Astrocyte (in vitro differentiated cells and primary cell): ENCODE results near the gene S100A6. TPM values are rescaled to one million over a fixed set of nuclear protein-coding genes. Genes with fewer than 3 reads are reported as not detected.
A peak's percentile ranks its signal among the peaks of the same experiment; 100 is the strongest.

Experiments used
- DNase-seq: peaks from one replicate; pipeline ENCODE4 v3.0.0-alpha.2; 2010; ENCODE audit warnings: low read depth
- FAIRE-seq: peaks from 2 replicates; lab custom pipeline; 2011; peaks lifted over from hg19 to GRCh38; lab: Jason Lieb, UNC
- H2AFZ ChIP-seq: 2 replicates; pipeline ENCODE4 v1.6.0; 2012; ENCODE audit warnings: low read depth, low read length, inconsistent platforms
- H3K27ac ChIP-seq: 2 replicates; pipeline ENCODE4 v1.5.1; 2011; ENCODE audit warnings: low read depth, low read length, inconsistent platforms
- H3K27me3 ChIP-seq: 2 replicates; pipeline ENCODE4 v1.6.0; 2011; ENCODE audit warnings: low read length, inconsistent platforms; ENCODE audit not compliant: insufficient read depth
- H3K36me3 ChIP-seq: 2 replicates; pipeline ENCODE4 v1.5.1; 2011; ENCODE audit warnings: low read length, inconsistent platforms; ENCODE audit not compliant: insufficient read depth
- H3K4me1 ChIP-seq: 2 replicates; pipeline ENCODE4 v1.5.1; 2011; ENCODE audit warnings: low read length, inconsistent platforms; ENCODE audit not compliant: insufficient read depth
- H3K4me2 ChIP-seq: 2 replicates; pipeline ENCODE4 v1.6.0; 2012; ENCODE audit warnings: low read length, inconsistent platforms
- H3K4me3 ChIP-seq: 2 replicates; pipeline ENCODE4 v1.5.1; 2011; ENCODE audit warnings: low read depth, mild to moderate bottlenecking, low read length, inconsistent platforms; ENCODE audit not compliant: insufficient read depth
- H3K79me2 ChIP-seq: 2 replicates; pipeline ENCODE4 v1.6.0; 2012; ENCODE audit warnings: mild to moderate bottlenecking, low read length, inconsistent platforms; ENCODE audit not compliant: insufficient read depth
- H3K9ac ChIP-seq: 2 replicates; pipeline ENCODE4 v1.6.0; 2012; ENCODE audit warnings: mild to moderate bottlenecking, low read length, inconsistent platforms
- H3K9me3 ChIP-seq: 2 replicates; pipeline ENCODE4 v1.5.1; 2012; ENCODE audit warnings: low read depth, mild to moderate bottlenecking, low read length, inconsistent platforms; ENCODE audit not compliant: insufficient read depth
- H4K20me1 ChIP-seq: 2 replicates; pipeline ENCODE4 v1.6.0; 2012; ENCODE audit warnings: low read length, inconsistent platforms; ENCODE audit not compliant: insufficient read depth
- H3K27ac Mint-ChIP-seq: one replicate; pipeline ENCODE4 v1.8.0; 2021; ENCODE audit warnings: mild to moderate bottlenecking, mixed read lengths; ENCODE audit not compliant: unreplicated experiment
- H3K27me3 Mint-ChIP-seq: one replicate; pipeline ENCODE4 v1.8.0; 2021; ENCODE audit warnings: low read depth, mixed read lengths; ENCODE audit not compliant: unreplicated experiment
- H3K36me3 Mint-ChIP-seq: one replicate; pipeline ENCODE4 v1.8.0; 2021; ENCODE audit warnings: low read depth, mixed read lengths; ENCODE audit not compliant: unreplicated experiment
- H3K4me1 Mint-ChIP-seq: one replicate; pipeline ENCODE4 v1.8.0; 2021; ENCODE audit warnings: low read depth, mixed read lengths; ENCODE audit not compliant: unreplicated experiment
- H3K4me3 Mint-ChIP-seq: one replicate; pipeline ENCODE4 v1.8.0; 2021; ENCODE audit warnings: mild to moderate bottlenecking, moderate library complexity, mixed read lengths; ENCODE audit not compliant: unreplicated experiment
- H3K9me3 Mint-ChIP-seq: one replicate; pipeline ENCODE4 v1.8.0; 2021; ENCODE audit warnings: mild to moderate bottlenecking, mixed read lengths; ENCODE audit not compliant: unreplicated experiment
- EZH2 ChIP-seq: IDR thresholded peaks from 2 replicates; pipeline ENCODE4 v1.6.1; 2012; ENCODE audit warnings: mild to moderate bottlenecking, low read length, inconsistent platforms; ENCODE audit not compliant: insufficient read depth
- total RNA-seq: library from RNA; stranded (reverse); gene quantifications from 2 replicates; pipeline ENCODE4 v1.2.1, GENCODE V29; 2021
- TF ChIP-seq, protein P1 (sequence below): IDR thresholded peaks from 2 replicates; pipeline ENCODE4 v1.5.1; 2011; ENCODE audit warnings: low read depth, mild to moderate bottlenecking, inconsistent platforms, low read length, moderate library complexity; ENCODE audit not compliant: insufficient read depth

S100A6 gene
- total RNA-seq, 1 donor from 2014 or later: 125 TPM

DNA sequence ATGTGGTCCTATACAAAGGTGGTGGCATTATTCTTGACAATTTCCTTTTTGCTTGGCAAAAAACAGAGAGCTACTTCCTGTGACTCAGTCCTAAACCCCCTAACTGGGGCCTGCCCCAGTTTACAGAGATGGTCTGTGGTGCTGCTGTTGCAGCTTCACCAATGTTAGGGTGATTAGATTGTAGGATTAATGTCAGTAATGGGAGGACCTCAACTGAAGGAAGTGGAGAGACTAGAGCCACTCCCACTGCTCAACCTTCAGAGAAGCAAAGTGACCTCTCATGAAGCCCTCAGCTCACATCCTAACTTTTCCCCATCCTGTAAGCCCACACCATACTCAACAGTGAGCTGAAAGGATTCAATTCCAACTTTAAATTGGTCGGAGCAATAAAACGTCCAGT is 3.6 kb downstream of the S100A6 start:
- H2AFZ ChIP-seq: no peak overlapping the region
- Mint-ChIP-seq H3K36me3 (no peaks in the 10 kb centered on the region), H3K4me3 (no peak overlapping the region), H3K4me1 (peaks cover 26% of the 10 kb centered on the region), H3K27ac (peak overlapping the region; percentile 9), H3K27me3 (no peaks in the 10 kb centered on the region), H3K9me3 (no peaks in the 10 kb centered on the region)
- H3K27me3 ChIP-seq: no peaks in the 10 kb centered on the region
- H3K4me3 ChIP-seq: no peak overlapping the region
- H3K4me2 ChIP-seq: peak overlapping the region; percentile 99
- peaks cover 21% of the 10 kb centered on the region for H3K79me2 ChIP-seq
- peak overlapping the region; percentile 13 for H3K9ac ChIP-seq
- H3K9me3 ChIP-seq: no peaks in the 10 kb centered on the region
- DNase-seq (no peak), FAIRE-seq (no peak)
- no peak overlapping the region for H3K27ac ChIP-seq
- no peak for TF ChIP-seq EZH2
- TF ChIP-seq, protein P1, sequence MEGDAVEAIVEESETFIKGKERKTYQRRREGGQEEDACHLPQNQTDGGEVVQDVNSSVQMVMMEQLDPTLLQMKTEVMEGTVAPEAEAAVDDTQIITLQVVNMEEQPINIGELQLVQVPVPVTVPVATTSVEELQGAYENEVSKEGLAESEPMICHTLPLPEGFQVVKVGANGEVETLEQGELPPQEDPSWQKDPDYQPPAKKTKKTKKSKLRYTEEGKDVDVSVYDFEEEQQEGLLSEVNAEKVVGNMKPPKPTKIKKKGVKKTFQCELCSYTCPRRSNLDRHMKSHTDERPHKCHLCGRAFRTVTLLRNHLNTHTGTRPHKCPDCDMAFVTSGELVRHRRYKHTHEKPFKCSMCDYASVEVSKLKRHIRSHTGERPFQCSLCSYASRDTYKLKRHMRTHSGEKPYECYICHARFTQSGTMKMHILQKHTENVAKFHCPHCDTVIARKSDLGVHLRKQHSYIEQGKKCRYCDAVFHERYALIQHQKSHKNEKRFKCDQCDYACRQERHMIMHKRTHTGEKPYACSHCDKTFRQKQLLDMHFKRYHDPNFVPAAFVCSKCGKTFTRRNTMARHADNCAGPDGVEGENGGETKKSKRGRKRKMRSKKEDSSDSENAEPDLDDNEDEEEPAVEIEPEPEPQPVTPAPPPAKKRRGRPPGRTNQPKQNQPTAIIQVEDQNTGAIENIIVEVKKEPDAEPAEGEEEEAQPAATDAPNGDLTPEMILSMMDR: no peak
- H3K4me1 ChIP-seq: peaks cover 41% of the 10 kb centered on the region
- no peaks in the 10 kb centered on the region for H3K36me3 ChIP-seq
- no peaks in the 10 kb centered on the region for H4K20me1 ChIP-seq

DNA sequence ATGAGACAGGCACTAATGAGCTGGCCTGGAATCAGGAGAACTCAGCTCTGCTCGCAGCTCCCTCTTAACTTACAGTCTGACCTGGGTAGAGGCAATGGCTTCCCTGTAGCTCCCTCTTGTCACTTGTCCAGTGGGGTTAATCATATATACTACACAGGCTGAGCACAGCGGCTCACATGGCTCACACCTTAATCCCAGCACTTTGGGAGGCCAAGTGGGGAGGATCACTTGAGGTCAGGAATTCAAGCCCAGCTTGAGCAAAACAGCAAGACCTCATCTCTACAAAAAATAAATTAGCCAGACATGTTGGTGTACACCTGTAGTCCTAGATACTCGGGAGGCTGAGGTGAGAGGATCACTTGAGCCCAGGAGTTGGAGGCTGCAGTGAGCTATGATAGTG is 4.2 kb downstream of the S100A6 start:
- Histone ChIP-seq H2AFZ (no peak overlapping the region), H4K20me1 (no peaks in the 10 kb centered on the region), H3K27me3 (no peaks in the 10 kb centered on the region), H3K36me3 (no peaks in the 10 kb centered on the region), H3K9me3 (no peaks in the 10 kb centered on the region), H3K79me2 (peaks cover 21% of the 10 kb centered on the region), H3K4me1 (peaks cover 40% of the 10 kb centered on the region), H3K4me2 (no peak overlapping the region), H3K4me3 (no peak overlapping the region), H3K27ac (no peak overlapping the region), H3K9ac (no peak overlapping the region)
- Mint-ChIP-seq H3K9me3 (no peaks in the 10 kb centered on the region), H3K27ac (peak overlapping the region; percentile 66), H3K36me3 (no peaks in the 10 kb centered on the region), H3K4me1 (peaks cover 30% of the 10 kb centered on the region), H3K4me3 (no peak overlapping the region), H3K27me3 (no peaks in the 10 kb centered on the region)
- TF ChIP-seq, protein P1: no peak
- no peak for TF ChIP-seq EZH2
- FAIRE-seq (no peak), DNase-seq (no peak)

DNA sequence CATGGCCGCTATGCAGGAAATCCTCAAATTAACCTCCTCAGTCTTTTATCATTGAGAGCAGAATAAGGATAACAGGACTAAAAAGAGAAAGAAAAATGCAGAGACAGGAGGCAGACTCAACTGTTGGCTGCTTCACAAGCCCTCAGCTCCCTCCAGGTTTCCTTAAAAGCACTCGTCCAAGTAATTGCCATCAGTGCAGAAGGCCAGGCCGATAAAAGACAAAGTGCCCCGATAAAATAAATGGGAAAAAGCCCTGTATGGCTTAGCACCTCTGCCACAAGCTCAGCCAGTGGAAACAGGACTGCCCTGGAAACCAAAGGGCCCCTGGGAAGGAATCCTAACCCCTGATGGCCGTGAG is 8.1 kb downstream of the S100A6 start:
- TF ChIP-seq, protein P1: no peak
- TF ChIP-seq EZH2: no peak
- Mint-ChIP-seq H3K9me3 (no peaks in the 10 kb centered on the region), H3K27ac (no peak overlapping the region), H3K36me3 (no peaks in the 10 kb centered on the region), H3K4me3 (no peak overlapping the region), H3K4me1 (peaks cover 20% of the 10 kb centered on the region), H3K27me3 (no peaks in the 10 kb centered on the region)
- Histone ChIP-seq H3K79me2 (no peaks in the 10 kb centered on the region), H2AFZ (no peak overlapping the region), H3K4me2 (no peak overlapping the region), H3K27ac (no peak overlapping the region), H3K9ac (no peak overlapping the region), H3K36me3 (no peaks in the 10 kb centered on the region), H3K4me3 (no peak overlapping the region), H4K20me1 (no peaks in the 10 kb centered on the region), H3K27me3 (no peaks in the 10 kb centered on the region), H3K9me3 (no peaks in the 10 kb centered on the region), H3K4me1 (peaks cover 4% of the 10 kb centered on the region)
- DNase-seq (no peak), FAIRE-seq (no peak)
